Breast epithelium (tissue), 4 donors: ENCODE results near the gene UGGT1. TPM values are rescaled to one million over a fixed set of nuclear protein-coding genes. Genes with fewer than 3 reads are reported as not detected.
"Not testable (repeated sequence)": the region's sequence is repeated elsewhere in the genome, so short reads cannot be mapped to it uniquely, and the experiment has no call there.

ENCODE experiments used
- DNase-seq, 2 donors: peaks; one replicate each; pipeline ENCODE4 v3.0.0-alpha.2; 2019; ENCODE audit warnings: low spot score in 2 of 2
- H3K27ac ChIP-seq, 2 donors: fragments of 200-600 bp; sonication (generic) in 1 of 2; one replicate each; pipeline ENCODE4 v1.5.1; 2016 to 2019; ENCODE audit warnings: mild to moderate bottlenecking in 1 of 2
- H3K27me3 ChIP-seq, 2 donors: fragments of 200-600 bp; sonication (generic) in 1 of 2; one replicate each; pipeline versions ENCODE4 v1.5.1 to v1.6.0; 2017 to 2019; ENCODE audit warnings: control low read depth in 1 of 2, mild to moderate bottlenecking in 1 of 2
- H3K36me3 ChIP-seq: fragments of 200-600 bp; one replicate; pipeline ENCODE4 v1.5.1; 2019
- H3K4me1 ChIP-seq, 2 donors: fragments of 200-600 bp; sonication (generic); one replicate each; pipeline ENCODE4 v1.5.1; 2016 to 2019; ENCODE audit warnings: control low read depth in 1 of 2
- H3K4me3 ChIP-seq, 3 donors: fragments of 200-600 bp; sonication (generic); 1 replicate in 2 of 3; 2 replicates in 1 of 3; pipeline ENCODE4 v1.5.1; 2016 to 2019; ENCODE audit warnings: mild to moderate bottlenecking in 3 of 3, moderate library complexity in 2 of 3
- H3K9me3 ChIP-seq, 2 donors: fragments of 200-600 bp; sonication (generic) in 1 of 2; one replicate each; pipeline ENCODE4 v1.5.1; 2016 to 2019; ENCODE audit warnings: control low read depth in 1 of 2
- POLR2A ChIP-seq: fragments of 450-650 bp; IDR thresholded peaks from one replicate; pipeline ENCODE4 v1.6.1; 2016; ENCODE audit warnings: antibody characterized with exemption, mild to moderate bottlenecking, moderate library complexity
- POLR2AphosphoS5 ChIP-seq, 3 donors: sonication (generic); formaldehyde crosslinking; IDR thresholded peaks; one replicate each; pipeline ENCODE4 v1.6.1; 2017; ENCODE audit warnings: antibody characterized with exemption in 3 of 3
- intact Hi-C: fragments of 100-400 bp; cut with DNase I; formaldehyde crosslinking; loops from one replicate; pipeline ENCODE4 v1.15.1; 2023; ENCODE audit warnings: low total_unique reads
- total RNA-seq, 3 donors: library from RNA; depleted of rRNA; stranded (reverse); fragments of >200 nt; gene quantifications; one replicate each; pipeline ENCODE4 v1.1.0, GENCODE V29; 2016
- TF ChIP-seq, protein P1 (sequence below), 3 donors: fragments of 450-650 bp; IDR thresholded peaks; one replicate each; pipeline ENCODE4 v1.5.1; 2016 to 2017; ENCODE audit warnings: antibody characterized with exemption in 3 of 3, mild to moderate bottlenecking in 3 of 3, moderate library complexity in 3 of 3

The UGGT1 gene
- total RNA-seq, 3 donors from 2014 or later, result 46.9 to 57.7 (median 54.7) TPM

DNA sequence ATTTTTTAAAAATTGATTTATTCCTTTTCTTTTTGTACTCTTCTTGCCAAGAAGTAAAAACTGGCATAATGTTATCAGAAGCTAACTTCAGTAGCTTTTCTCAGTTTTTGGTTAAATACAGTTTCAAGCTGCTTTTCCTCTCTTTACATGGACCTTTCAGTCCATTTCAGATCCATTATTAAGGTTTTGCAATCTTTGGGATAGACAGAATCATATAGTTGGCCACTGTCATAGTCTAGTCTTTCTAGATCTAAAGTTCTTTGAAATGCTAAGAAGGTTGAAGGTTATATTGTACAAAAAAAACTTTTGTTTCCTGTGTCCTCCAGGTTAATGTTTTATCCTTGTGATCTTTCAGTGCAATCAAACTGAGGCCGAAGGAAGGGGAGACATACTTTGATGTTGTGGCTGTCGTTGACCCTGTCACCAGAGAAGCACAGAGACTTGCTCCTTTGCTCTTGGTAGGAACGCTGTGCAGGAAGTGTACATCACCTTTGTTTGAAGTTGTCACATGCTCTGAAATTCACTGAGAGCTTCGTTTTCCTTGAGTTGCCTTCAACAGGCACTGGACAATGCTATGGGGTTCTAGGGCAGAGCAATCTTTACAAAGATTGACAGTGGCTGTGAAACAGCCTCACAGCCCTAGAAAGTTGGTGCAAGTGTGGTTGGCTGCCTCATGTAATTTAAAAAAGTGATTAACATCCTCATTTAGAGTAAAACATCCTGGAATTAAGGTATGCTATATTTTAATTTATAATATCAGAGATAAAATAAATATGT is 79.1 kb downstream of the UGGT1 start:
- no peaks in the 10 kb centered on the region for H3K27me3 ChIP-seq
- H3K4me3 ChIP-seq, result no peak overlapping the region
- TF ChIP-seq, protein P1, sequence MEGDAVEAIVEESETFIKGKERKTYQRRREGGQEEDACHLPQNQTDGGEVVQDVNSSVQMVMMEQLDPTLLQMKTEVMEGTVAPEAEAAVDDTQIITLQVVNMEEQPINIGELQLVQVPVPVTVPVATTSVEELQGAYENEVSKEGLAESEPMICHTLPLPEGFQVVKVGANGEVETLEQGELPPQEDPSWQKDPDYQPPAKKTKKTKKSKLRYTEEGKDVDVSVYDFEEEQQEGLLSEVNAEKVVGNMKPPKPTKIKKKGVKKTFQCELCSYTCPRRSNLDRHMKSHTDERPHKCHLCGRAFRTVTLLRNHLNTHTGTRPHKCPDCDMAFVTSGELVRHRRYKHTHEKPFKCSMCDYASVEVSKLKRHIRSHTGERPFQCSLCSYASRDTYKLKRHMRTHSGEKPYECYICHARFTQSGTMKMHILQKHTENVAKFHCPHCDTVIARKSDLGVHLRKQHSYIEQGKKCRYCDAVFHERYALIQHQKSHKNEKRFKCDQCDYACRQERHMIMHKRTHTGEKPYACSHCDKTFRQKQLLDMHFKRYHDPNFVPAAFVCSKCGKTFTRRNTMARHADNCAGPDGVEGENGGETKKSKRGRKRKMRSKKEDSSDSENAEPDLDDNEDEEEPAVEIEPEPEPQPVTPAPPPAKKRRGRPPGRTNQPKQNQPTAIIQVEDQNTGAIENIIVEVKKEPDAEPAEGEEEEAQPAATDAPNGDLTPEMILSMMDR (IDR thresholded peaks at IDR 0.05), result no peak
- no peak for TF ChIP-seq POLR2A
- no peak for TF ChIP-seq POLR2AphosphoS5 (IDR thresholded peaks at IDR 0.05)
- intact Hi-C loops, result loop anchor here (5.0 kb wide), 1 partner anchor 1083 kb away; no protein-coding TSS in a partner anchor
- no peaks in the 10 kb centered on the region for H3K4me1 ChIP-seq
- no peaks in the 10 kb centered on the region for H3K9me3 ChIP-seq
- no peak for DNase-seq
- peaks cover 17% of the 10 kb centered on the region for H3K36me3 ChIP-seq
- no peak overlapping the region for H3K27ac ChIP-seq

DNA sequence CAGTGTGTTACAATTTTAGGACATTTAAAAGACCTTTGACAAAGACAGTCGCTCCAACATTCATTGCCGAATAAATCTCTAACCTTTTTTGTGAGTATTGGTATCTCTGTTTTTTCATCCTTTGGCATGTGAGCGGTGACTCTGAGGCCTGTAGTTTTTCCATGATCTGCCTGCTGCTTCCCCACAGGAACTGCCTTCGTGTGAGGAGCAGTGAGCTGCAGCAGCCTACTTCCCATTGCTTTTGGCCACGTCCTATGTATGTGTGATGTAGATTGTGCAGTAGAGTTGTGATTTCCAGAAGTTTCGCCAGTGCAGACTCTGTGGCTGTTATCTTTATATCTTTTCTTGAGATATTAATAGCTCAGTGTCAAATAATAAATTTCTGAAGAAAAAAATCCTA is 79.8 kb downstream of the UGGT1 start:
- intact Hi-C loops, result loop anchor here (5.0 kb wide), 1 partner anchor 1083 kb away; no protein-coding TSS in a partner anchor
- TF ChIP-seq, protein P1 (IDR thresholded peaks at IDR 0.05), result no peak
- TF ChIP-seq POLR2AphosphoS5 (IDR thresholded peaks at IDR 0.05) (no peak), POLR2A (no peak)
- Histone ChIP-seq H3K4me1 (no peaks in the 10 kb centered on the region), H3K4me3 (no peak overlapping the region), H3K27me3 (no peaks in the 10 kb centered on the region), H3K36me3 (peaks cover 17% of the 10 kb centered on the region), H3K9me3 (no peaks in the 10 kb centered on the region), H3K27ac (no peak overlapping the region)
- DNase-seq, result no peak

DNA sequence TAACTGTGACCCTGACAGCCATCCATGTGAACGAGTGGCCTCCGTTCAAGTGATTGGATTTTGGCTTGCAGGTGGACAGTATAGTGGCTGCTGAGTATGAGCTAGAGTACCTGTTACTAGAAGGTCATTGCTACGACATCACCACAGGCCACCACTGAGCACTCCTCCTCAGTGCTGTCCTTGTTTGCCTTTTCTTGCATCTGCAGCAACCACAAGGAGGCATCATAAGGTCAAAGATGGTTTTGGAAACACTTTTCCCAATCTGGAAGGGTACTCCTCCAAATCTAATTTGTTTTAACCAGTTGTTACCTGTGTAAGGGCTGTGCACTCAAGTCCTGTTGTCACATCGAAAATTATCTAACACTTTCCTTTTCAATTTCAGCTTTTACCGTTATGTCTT is 81.2 kb downstream of the UGGT1 start:
- no peak for DNase-seq
- H3K4me3 ChIP-seq, result no peak overlapping the region
- no peaks in the 10 kb centered on the region for H3K9me3 ChIP-seq
- peaks cover 17% of the 10 kb centered on the region for H3K36me3 ChIP-seq
- H3K4me1 ChIP-seq, result no peaks in the 10 kb centered on the region
- intact Hi-C loops, result loop anchor here (5.0 kb wide), 1 partner anchor 1085 kb away; no protein-coding TSS in a partner anchor
- no peak for TF ChIP-seq POLR2AphosphoS5 (IDR thresholded peaks at IDR 0.05)
- TF ChIP-seq, protein P1 (IDR thresholded peaks at IDR 0.05), result no peak
- TF ChIP-seq POLR2A, result no peak
- no peak overlapping the region for H3K27ac ChIP-seq
- H3K27me3 ChIP-seq, result no peaks in the 10 kb centered on the region

DNA sequence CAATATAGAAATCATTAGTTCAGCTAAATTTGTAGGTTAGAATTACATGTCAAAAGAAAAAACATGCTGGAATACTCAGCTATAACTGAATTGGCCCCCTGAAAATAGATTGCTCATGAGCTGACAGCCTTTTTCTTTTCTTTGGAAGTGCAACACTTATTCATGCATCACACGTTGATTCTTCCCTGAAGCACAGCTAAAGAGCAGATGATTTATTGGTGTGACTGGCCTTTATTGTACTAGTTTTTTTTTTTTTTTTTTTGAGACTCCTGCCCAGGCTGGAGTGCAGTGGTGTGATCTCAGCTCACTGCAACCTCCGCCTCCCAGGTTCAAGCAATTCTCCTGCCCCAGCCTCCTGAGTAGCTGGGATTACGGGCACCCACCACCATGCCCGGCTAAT is 83.1 kb downstream of the UGGT1 start:
- H3K9me3 ChIP-seq, H3K27ac ChIP-seq, H3K4me3 ChIP-seq, DNase-seq, H3K4me1 ChIP-seq, H3K27me3 ChIP-seq, H3K36me3 ChIP-seq: not testable (repeated sequence)
- intact Hi-C loops, result loop anchor here (5.0 kb wide), 1 partner anchor 1087 kb away; no protein-coding TSS in a partner anchor

DNA sequence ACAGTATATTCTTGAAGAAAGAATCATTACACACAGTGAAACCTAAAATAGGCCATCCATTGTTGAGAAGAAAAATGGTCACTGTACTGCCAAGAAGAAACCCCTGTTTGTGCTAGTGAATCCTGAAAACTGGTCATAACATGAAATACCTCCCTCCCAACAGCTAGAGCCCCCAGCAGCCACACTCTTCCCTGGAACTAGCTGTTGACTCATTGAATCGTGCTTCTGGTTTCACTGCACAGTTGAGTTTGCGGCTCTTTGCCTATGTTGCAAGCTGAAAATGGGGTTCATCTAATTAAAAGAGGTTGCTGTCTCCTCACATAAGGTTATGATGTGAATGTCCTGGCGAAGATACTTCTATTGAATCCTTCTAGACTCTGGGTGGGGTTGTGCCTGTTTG is 86.3 kb downstream of the UGGT1 start:
- H3K27ac ChIP-seq, result no peak overlapping the region
- H3K4me3 ChIP-seq, result no peak overlapping the region
- peaks cover 19% of the 10 kb centered on the region for H3K36me3 ChIP-seq
- no peaks in the 10 kb centered on the region for H3K4me1 ChIP-seq
- intact Hi-C loops, result no loop called here
- no peak for TF ChIP-seq POLR2A
- TF ChIP-seq POLR2AphosphoS5 (IDR thresholded peaks at IDR 0.05), result no peak
- TF ChIP-seq, protein P1 (IDR thresholded peaks at IDR 0.05), result no peak
- no peaks in the 10 kb centered on the region for H3K27me3 ChIP-seq
- no peaks in the 10 kb centered on the region for H3K9me3 ChIP-seq
- no peak for DNase-seq
